GM18502 (cell line): ENCODE data around the gene PACRG.

Experiments used
- ATAC-seq: cut with Tn5 transposase; IDR thresholded peaks from one replicate; pipeline ENCODE4 v1.9.1; 2021; ENCODE audit warnings: mild to moderate bottlenecking; ENCODE audit not compliant: unreplicated experiment, poor library complexity

Gene PACRG

DNA sequence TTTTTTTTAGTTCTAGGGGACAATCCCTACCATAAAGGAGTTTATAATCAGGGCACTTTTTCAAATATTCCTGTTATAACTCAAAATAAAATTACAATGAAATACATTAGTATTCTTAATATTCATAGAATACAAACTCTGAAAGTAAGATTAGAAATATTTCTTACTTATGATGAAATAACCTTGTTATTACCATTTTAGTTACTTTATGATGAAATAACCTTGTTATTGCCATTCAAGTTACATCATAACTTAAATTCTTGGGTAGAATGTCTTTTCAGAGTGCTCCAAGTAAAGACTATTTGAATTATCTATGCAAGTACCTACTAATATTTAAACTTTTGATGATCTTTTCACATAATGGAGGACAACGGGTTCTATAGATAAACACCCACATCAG is 43.2 kb downstream of the PACRG start:
- no peak for ATAC-seq

DNA sequence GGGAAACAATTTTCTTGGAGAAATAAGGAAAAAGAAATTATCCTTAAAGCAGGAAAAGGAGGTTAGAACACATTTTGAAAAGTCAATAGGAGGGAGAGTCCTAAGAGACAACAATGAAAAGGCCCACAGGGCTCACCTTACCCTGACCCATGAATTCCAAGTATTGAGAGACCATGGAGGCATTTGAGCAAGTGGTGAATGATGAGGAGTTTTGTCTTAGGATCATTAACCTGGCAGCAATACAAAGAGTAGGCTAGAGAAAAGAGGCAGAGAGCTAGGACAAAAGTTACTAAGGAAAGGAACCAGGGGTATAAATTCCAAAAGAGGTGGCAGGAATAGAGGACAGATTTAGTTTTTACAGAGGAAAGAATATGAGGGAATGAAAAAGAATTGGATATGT is 44.7 kb downstream of the PACRG start:
- no peak for ATAC-seq

DNA sequence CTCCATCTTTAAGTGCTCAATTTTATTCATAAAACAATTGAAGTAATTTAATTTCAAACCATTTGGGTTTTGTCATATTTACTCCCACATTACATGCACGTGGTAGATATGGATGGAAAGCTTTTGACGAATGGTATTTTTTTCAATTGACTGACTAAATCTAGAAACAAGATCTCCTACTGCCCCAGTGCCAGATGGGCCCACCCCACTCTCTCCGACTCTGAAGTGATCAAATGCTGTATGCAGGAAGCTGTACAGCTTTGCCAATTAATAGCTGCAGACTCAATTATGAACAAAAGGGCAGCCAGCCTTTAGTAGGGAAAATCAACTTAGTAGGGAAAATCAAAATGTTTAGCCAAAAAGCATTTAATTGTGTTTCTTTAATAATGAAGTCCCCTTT is 46.2 kb downstream of the PACRG start:
- ATAC-seq: no peak

GRCh38 chr6:162777091-162777490 is 49.3 kb downstream of the PACRG start:
- no peak for ATAC-seq

DNA sequence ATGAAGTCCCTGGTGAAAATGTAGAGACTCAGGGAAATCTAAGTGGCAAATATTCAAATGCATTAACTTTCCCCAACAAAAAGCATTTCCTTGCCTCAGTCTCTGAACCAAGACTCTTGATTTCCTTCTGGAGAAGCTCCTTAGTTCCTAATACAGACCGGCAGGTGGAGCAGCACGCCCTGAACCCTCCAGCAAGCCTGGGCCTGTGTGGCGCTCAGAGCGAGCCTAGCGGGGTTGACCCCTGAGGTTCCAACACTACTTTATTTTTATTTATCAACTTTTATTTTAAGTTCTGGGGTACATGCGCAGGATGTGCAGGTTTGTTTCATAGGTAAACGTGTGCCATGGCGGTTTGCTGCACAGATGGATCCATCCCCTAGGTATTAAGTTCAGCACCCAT is 50.8 kb downstream of the PACRG start:
- ATAC-seq: no peak

DNA sequence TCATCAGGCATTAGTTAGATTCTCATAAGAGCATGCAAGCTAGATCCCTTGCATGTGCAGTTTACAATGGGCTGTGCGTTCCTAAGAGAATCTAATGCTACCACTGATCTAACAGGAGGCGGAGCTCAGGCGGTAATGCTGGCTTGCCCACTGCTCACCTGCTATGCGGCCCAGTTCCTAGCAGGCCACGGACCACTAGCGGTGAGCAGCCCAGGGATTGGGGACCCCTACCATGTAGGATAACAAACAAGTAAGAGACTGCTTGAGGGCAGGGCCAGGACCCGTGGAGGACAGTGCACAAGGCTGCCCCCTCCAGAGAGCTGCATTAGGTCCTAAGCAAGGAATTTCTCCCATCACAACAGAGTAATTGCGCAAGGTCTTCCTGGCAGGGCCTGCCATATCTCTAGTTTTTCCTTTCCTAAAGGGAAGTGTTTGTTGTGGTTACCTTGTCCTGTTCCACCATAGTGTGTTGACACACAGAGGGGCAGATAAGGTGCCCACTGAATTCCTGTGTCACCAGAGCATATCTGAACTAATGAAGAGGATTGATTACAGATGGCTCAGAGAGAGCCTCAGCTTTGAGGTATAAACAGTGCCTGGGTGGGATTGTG is 58.0 kb downstream of the PACRG start:
- ATAC-seq: no peak

GRCh38 chr6:162798546-162799266 is 70.9 kb downstream of the PACRG start:
- no peak for ATAC-seq

- ATAC-seq: no peak
Measured at GRCh38 chr6:162814426-162814973, 86.7 kb downstream of the PACRG start.

GRCh38 chr6:162817196-162817595 is 89.4 kb downstream of the PACRG start:
- ATAC-seq: no peak

- ATAC-seq: no peak
Measured at GRCh38 chr6:162819284-162819683, 91.5 kb downstream of the PACRG start.

DNA sequence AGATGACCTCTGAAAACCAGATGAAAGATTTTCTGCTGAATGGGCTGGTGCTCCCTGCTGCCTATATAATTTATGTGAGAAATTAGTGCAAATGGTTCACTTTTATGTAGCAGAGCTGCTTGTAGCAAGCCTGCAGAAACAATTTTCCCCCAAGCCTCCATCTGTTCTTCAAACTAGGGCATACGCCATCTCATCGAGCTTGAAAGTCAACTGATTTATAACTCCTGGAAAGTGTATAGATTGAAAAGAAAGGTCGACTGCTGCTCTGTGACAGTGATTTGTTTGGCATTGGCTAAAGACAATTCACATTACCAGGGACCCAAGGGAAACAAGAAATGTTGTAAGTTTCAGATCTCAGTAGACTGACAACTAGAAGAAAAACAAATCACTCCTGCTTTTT is 93.3 kb downstream of the PACRG start:
- ATAC-seq: no peak

DNA sequence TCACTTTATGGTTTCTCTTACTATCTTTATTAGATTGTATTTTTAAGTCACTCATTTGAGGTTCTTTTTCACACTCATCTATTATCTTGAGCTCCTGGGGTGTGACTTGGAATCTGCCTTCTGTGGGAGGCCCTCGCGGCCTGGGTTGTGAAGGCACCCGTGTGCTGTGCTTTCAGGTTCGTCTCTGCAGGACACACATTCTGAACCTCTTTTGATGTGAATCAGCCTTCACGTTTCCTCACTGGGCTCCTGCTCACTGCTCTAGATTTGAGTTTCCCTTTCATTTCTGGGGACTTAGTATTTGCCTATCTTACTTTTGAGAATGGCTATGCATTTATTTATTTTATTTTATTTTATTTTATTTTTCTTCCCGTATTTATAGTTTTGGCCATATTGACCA is 97.8 kb downstream of the PACRG start:
- ATAC-seq: no peak

DNA sequence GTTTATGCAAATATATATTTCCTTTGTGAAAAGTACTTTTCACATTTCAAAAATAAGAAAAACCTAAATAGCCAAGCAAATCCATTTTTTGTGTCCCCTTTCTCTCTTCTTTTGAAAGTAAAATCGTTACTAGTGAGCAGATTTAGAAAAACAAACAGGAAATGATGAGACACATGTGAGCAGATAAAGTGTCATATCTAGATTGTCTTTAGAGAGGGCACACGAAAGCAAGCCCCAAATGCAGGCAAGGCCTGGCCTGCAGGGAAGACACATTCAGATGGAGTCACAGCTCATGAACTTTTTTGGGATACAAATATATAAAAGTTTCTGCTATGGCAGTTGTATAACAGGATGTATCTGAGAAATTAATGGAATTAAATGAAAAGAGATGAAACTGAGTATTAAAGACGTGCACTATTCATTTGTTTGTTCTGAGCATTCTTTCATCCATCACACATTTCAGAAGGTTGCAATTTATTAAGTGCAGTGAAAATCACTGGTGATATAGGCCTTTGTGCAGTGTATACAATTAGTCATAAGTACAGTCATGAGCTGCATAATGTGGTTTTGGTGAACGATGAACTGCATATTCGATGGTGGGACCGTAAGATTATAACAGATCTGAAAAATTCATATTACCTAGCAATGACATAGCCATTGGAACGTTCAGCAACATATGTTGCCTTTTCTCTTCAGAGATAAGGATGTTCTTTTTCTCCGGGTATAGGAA is 101.4 kb downstream of the PACRG start:
- no peak for ATAC-seq

DNA sequence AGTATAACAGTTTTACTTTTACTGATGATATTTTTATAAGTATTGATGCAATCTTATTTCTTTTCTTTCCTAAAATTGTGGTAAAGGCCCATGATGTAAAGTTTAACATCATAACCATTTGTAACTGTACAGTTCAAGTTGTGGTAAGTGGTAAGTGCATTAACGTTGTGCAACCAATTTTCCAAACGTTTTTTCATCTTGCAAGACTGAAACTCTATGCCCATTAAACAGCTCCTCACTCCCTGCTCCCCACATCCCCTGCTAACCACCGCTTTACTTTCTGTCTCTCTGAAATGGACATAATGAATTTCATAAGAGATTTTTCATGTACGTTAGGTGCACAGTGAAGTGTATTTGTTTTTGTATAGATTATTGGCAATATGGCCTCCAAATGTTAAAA is 106.0 kb downstream of the PACRG start:
- no peak for ATAC-seq

GRCh38 chr6:162845972-162846371 is 118.2 kb downstream of the PACRG start:
- no peak for ATAC-seq

GRCh38 chr6:162846723-162847122 is 118.9 kb downstream of the PACRG start:
- no peak for ATAC-seq

- ATAC-seq: no peak
Measured at GRCh38 chr6:162849269-162849668, 121.5 kb downstream of the PACRG start.

DNA sequence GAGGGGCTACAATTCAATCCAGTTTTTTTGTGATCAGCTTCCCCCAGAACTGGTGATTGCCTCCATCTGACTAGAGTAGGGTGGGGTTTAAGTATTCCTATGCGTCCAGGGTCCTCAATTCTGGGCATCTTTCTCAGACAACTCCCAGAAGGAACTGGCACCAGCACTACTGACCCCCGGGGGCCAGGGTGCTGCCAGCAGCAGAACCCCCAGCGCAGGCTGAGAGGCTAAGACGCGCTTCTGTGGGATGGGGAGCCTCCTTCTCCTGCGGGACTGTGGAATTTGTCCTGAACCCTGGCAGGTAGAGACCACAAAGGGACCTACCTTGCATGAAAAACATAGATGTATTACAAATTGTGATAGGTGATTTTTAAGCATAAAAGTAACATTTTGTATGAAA is 124.4 kb downstream of the PACRG start:
- no peak for ATAC-seq

- no peak for ATAC-seq
Measured at GRCh38 chr6:162852840-162853577, 125.2 kb downstream of the PACRG start.

- ATAC-seq: no peak
Measured at GRCh38 chr6:162854228-162854627, 126.5 kb downstream of the PACRG start.

DNA sequence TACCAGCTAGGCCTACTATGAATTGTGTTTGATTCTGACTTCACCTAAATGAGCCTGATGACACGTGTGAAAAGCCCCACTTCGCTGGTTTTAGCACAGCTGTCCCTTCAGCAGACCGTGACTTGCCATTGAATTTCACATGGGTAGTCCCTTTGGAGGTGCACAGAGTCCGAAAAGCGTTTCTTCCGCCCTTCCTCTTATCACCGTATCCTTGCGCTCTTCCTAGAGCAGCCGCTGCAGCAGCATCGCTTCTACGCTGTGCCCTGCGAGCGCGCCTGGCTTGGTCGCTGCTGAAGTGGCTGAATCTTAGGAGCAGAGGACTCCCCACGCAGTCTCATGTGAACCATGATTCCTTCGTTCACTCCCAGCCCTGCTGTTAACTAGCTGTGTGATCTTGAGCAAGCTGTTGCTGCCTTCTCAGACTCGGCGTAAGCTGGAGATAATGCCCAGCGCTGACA is 127.0 kb downstream of the PACRG start:
- ATAC-seq: no peak
